ENCODE results near the gene SLC1A3. TPM values are rescaled to one million over a fixed set of nuclear protein-coding genes. Genes with fewer than 3 reads are reported as not detected.

Gene SLC1A3
- total RNA-seq, 1 donor from 2014 or later, result not detected

GRCh38 chr5:36599986-36600779, 6.2 kb upstream of the SLC1A3 start:
- DNase-seq (ENCODE audit: extremely low read depth, low read depth, low spot score), result no peak

DNA sequence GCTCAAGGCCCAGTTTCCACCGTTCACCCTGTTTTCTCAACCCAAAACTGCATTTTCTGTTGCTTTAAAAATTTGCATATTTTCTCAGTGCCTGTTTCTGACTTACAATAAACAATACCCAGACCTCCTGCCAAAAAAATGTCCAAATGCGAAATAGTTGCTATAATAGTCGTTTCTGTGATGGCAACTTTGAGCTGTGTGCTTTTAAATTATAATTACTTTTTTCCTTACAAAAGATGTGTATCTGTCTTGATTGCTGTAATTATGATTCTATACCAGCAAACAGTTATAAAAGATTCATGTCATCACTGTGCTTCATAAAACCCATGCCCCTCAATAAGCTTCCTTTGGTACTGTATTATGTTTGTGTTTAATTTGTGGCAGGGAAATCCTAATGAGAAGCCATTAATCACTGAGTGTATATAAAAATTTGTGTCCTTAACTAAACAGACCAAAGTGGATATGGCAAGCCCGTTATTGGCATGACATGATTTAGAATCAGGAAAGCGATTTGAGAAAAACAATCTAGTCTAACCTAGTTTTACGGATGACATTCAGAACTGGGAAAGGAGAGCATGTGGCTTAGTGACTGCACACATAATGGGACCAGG, 5.4 kb upstream of the SLC1A3 start:
- DNase-seq (ENCODE audit: extremely low read depth, low read depth, low spot score), result no peak

DNA sequence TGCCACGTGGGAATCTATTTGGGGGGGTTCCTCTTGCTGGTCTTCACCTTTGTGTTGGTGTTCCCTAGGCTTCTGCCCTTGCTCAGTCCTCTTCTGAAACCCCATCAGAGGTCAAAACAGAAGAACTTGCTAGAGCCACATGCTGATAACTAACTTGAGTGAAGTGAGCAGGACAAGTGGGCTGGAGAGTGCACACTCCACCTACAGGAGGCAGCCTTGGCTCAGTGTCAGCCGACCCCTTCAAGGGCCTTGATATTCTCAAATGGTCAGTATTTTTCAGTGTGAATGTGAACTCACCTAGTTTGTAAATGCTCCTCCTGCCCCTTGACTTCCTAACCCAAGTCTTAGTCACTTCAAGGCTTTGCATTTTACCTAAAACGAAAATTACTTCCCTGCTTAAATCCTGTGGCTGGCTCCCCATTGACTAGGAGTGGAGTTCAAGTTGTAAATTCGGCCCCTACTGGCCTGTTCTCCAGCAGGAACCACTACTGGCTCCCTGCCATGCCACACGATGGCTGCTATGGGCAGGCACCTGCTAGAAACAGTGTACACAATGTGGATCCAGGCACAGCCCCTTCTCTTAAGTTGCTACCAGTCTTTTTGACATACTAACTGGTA, 3.6 kb upstream of the SLC1A3 start:
- DNase-seq (ENCODE audit: extremely low read depth, low read depth, low spot score), result no peak

- no peak for DNase-seq (ENCODE audit: extremely low read depth, low read depth, low spot score)
These were observed 1.2 kb upstream of the SLC1A3 start for GRCh38 chr5:36605241-36605640.

DNA sequence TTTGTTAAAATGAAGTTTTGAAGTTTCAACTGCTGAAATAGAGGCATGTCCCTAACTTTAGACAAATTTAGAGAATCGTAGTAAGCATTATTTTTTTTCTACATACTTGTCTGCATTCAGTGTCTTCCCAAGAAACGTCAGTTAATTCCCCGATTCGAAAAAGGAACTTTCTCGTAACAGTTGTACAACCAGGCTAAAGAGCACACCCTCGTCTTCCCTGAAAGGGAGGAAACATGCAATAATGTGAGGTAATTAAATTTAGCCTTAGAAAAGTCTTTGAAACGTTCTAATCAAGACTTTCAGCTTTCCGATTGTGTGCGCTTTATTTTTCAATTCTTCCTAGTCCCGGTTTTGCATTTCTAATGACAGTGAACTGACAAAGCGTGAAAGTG, 374 bp upstream of the SLC1A3 start:
- no peak for DNase-seq (ENCODE audit: extremely low read depth, low read depth, low spot score)

GRCh38 chr5:36607114-36607571, 737 bp downstream of the SLC1A3 start:
- peak; percentile 3 for DNase-seq (ENCODE audit: extremely low read depth, low read depth, low spot score)

DNA sequence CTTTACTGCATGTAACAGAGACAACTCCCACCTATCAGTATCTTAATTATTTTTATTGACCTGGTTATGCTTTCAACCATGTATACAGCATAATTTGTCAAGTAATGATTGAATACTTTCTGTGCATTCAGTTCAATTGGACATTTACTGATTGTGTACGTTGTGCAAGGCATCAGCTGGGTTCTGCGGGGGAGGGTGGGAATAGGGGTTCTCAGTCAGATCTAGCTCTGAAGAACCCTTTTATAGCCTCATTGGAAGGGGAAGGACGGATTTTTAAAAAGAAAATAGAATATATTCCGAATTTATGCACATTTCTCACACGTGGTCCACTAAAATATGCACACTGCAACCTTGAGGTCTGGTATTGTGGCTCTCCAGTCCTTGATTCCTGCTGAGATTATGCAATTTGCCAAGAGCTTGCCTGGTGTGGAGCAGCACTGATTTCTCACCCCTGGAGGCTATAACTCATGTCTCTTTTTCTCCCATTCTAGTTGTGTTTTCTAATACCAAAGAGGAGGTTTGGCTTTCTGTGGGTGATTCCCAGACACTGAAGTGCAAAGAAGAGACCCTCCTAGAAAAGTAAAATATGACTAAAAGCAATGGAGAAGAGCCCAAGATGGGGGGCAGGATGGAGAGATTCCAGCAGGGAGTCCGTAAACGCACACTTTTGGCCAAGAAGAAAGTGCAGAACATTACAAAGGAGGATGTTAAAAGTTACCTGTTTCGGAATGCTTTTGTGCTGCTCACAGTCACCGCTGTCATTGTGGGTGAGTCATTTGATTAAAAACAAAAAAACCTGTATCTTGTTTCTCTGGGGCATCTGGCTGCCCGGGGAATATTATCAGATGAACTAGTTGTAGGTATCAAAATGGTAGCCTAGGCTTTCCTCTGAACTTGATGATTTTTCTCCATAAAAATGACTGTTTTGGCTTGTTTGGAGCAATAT, 1.7 kb downstream of the SLC1A3 start:
- DNase-seq (ENCODE audit: extremely low read depth, low read depth, low spot score), result no peak

DNA sequence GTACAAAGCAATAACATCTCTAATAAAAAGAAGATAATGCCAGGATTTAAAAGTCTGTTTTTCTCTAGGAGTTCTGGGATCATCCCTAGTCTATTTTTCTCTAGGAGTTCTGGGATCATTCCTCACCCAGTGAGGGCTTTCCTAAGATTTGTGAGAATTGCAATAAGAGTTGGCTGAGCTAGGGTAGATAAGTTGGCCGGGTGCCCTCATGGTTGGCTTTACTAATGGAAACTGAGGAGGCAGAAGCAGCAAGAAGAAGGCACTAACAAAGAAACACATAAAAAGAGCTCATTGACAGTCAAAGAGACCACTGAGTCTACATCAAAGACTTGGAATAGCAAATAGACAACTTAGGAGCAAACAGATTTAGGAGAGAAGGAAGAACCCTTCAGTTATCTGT, 4.2 kb downstream of the SLC1A3 start:
- no peak for DNase-seq (ENCODE audit: extremely low read depth, low read depth, low spot score)

- no peak for DNase-seq (ENCODE audit: extremely low read depth, low read depth, low spot score)
These were observed 5.3 kb downstream of the SLC1A3 start for GRCh38 chr5:36611520-36612274.

DNA sequence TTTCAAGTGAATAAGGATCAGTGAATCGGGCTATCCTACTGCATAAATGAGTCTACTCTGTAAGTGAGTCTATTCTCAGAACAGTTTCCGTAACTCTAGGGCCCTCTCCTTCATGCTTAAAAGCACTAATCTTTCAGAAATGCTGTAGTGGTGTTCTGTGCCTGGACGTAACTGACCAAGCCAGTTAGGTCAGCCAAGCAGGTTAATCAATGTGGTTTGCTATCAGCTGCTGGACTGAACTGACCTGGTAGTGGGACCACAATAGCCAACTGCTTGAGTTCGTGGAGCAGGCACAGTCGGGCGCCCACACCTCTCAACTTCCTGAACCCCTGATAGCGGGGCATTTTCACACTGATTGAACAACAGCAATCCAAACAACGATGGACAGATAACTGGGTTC, 6.8 kb downstream of the SLC1A3 start:
- no peak for DNase-seq (ENCODE audit: extremely low read depth, low read depth, low spot score)

GRCh38 chr5:36613771-36614656, 7.6 kb downstream of the SLC1A3 start:
- DNase-seq (ENCODE audit: extremely low read depth, low read depth, low spot score), result no peak

DNA sequence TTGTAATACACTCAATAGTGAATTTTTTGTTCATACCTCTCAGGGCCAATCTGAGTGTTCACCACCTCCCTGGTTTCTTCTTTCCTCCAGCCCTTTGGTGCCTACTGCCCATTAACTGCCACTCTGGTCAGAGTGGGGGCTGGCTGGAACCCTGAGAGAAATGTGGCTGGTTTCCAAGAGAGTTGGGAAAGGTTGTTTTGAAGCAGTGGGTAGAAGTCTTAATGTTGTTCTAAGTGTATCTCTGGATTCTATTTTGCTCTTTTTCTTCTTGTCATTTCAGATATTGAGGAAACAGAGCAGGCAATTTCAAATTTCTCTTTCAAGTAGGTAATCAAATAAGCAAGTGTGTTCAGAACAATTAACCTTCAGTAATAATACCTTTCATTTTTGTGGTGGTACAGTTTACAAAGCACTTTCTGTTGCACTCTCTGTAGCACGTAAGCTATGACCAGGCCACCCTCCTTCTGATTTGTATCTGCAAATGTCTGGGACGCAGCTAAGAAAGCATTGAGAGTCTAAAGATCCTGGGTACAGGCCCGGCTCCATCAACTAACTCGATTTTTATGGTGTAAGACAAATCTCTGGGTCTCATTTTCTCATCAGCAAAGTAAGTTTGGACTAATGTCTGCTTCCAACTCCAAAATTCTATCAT, 8.4 kb downstream of the SLC1A3 start:
- DNase-seq (ENCODE audit: extremely low read depth, low read depth, low spot score), result no peak

DNA sequence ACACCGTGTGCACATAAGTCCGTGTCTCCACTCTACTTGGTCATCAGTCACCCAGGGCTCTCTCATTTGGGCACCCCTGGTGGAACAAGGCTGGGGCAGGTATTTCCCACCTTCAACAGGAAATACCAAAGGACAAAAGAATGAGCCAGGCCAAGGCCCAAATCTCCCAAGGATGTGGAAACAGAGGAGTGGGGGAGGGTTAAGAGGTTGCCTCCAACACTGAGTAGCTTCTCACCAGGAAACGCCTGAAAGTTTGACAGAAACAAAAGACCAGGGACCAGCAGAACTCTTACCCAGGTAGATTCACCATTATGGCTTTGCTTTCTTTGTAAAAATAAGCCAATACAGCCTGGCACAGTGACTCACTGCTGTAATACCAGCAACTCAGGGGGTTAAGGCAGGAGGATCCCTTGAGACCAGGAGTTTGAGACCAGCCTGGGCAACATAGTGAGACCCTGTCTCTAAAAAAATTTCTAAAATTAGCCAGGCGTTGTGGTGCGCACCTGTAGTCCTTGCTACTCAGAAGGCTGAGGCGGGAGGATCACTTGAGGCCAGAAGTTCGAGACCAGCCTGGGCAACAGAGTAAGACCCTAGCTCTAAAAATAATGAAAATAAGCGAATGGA, 12.7 kb downstream of the SLC1A3 start:
- no peak for DNase-seq (ENCODE audit: extremely low read depth, low read depth, low spot score)

GRCh38 chr5:36621985-36622384, 15.6 kb downstream of the SLC1A3 start:
- DNase-seq (ENCODE audit: extremely low read depth, low read depth, low spot score), result no peak

GRCh38 chr5:36623832-36624231, 17.4 kb downstream of the SLC1A3 start:
- DNase-seq (ENCODE audit: extremely low read depth, low read depth, low spot score), result no peak

DNA sequence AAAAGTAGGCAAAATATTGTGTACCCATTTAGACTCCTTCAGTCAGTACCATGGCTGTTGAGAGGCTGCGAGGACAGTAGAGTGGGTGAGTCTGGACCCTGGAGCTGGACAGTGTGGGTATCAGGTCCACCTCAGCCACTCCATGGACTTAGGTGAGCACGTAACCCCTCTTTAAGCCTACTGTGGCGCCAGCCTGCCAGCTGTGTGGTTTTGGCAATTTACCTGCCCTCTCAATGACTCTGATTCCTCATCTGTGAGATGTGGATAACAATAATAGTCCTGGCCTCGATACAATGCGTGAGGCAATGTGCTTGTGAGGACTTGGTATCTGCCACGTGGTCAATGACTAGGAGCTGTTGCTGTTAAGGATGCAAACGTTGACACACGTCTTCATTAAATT, 17.9 kb downstream of the SLC1A3 start:
- no peak for DNase-seq (ENCODE audit: extremely low read depth, low read depth, low spot score)

DNA sequence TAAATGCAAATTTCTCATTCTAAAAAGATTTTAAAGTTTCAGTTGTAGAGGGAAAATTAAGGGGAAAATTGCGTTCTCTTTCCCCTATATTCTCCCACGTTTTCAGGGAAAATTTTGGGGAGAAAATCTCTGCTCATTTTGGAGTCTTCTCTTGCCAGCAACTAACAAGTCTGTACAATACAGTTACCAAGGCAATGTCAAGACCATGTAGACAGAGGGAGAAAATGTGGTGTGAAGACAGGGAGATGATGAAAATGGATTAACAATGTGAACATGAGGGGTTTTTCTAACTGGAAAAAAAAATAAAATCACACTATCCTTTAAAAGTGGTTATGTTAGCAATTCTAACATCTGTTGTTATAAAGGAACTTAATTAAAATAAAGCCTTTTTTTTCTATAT, 22.3 kb downstream of the SLC1A3 start:
- DNase-seq (ENCODE audit: extremely low read depth, low read depth, low spot score), result no peak

DNA sequence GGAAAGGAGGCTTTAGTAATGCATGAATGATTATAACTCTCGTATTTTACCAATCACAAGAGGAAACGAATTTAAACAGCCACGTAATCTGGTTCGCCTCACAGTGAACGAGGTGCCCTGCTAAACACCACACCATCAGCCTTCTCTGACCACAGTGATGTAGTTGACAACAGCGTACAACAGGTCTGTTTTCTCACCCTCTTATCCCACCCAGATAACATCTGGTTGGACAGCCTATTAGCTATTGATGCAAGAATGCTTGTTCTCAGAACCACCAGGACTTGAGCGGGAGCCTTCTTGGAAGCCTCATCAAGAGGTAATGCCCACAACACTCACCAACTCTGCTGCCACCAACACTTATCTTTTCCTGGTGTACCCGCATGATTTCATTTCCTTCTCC, 23.3 kb downstream of the SLC1A3 start:
- no peak for DNase-seq (ENCODE audit: extremely low read depth, low read depth, low spot score)
